AG10803 (cell line): ENCODE measurements around the gene CEP152.
A peak's percentile ranks its signal among the peaks of the same experiment; 100 is the strongest.

Experiments
- DNase-seq: peaks from one replicate; pipeline ENCODE4 v3.0.0; 2010; ENCODE audit warnings: low read depth
- H3K4me3 ChIP-seq: 2 replicates; pipeline ENCODE4 v1.5.1; 2011; ENCODE audit warnings: mild to moderate bottlenecking, low read length, control low read depth
- CTCF ChIP-seq: conservative IDR thresholded peaks from 2 replicates; pipeline ENCODE4 v1.5.1; 2011; ENCODE audit warnings: mild to moderate bottlenecking, low read length, control low read depth, inconsistent platforms

CEP152 gene

GRCh38 chr15:48757661-48758060 lies 53.2 kb downstream of the CEP152 start:
- no peak for DNase-seq
- no peak overlapping the region for H3K4me3 ChIP-seq
- TF ChIP-seq CTCF: no peak

- peak; percentile 46 for DNase-seq
- no peak for TF ChIP-seq CTCF
- H3K4me3 ChIP-seq: no peak overlapping the region
These were observed 56.9 kb downstream of the CEP152 start for GRCh38 chr15:48754011-48754410.

GRCh38 chr15:48751595-48751994 lies 59.3 kb downstream of the CEP152 start:
- no peak for TF ChIP-seq CTCF
- DNase-seq: no peak
- H3K4me3 ChIP-seq: no peak overlapping the region

- no peak for TF ChIP-seq CTCF
- peak; percentile 18 for DNase-seq
- no peak overlapping the region for H3K4me3 ChIP-seq
These were observed 62.3 kb downstream of the CEP152 start for GRCh38 chr15:48748535-48748934.

- no peak overlapping the region for H3K4me3 ChIP-seq
- TF ChIP-seq CTCF: no peak
- no peak for DNase-seq
These were observed 77.3 kb downstream of the CEP152 start for GRCh38 chr15:48733615-48734014.

- no peak overlapping the region for H3K4me3 ChIP-seq
- DNase-seq: no peak
- TF ChIP-seq CTCF: no peak
These were observed 80.4 kb downstream of the CEP152 start for GRCh38 chr15:48730506-48730905.

GRCh38 chr15:48723969-48724368 lies 86.9 kb downstream of the CEP152 start:
- DNase-seq: no peak

More at GRCh38 chr15:48723969-48724368, 86.9 kb downstream of the CEP152 start:
- H3K4me3 ChIP-seq: no peak overlapping the region
- TF ChIP-seq CTCF: no peak
